ENCODE measurements around the gene CCT4.
"Not testable (repeated sequence)": the region's sequence is repeated elsewhere in the genome, so short reads cannot be mapped to it uniquely, and the experiment has no call there.

CCT4 gene

GRCh38 chr2:61910603-61911002 is 22.1 kb upstream of the CCT4 start:
- Histone ChIP-seq H3K4me1 (ENCODE audit: control insufficient read depth, insufficient read depth, low read length) (no peaks in the 10 kb centered on the region), H3K9me3 (ENCODE audit: control insufficient read depth, low read length) (no peaks in the 10 kb centered on the region), H3K36me3 (ENCODE audit: control insufficient read depth, insufficient read depth, low read length) (no peaks in the 10 kb centered on the region), H3K4me3 (ENCODE audit: low read length) (no peak overlapping the region), H3K27me3 (ENCODE audit: control insufficient read depth, insufficient read depth, low read length) (no peaks in the 10 kb centered on the region), H3K9ac (ENCODE audit: low read length) (no peak overlapping the region)

GRCh38 chr2:61909116-61909515 is 20.7 kb upstream of the CCT4 start:
- no peak overlapping the region for H3K9ac ChIP-seq (ENCODE audit: low read length)
- H3K36me3 ChIP-seq (ENCODE audit: control insufficient read depth, insufficient read depth, low read length), result no peaks in the 10 kb centered on the region
- H3K4me1 ChIP-seq (ENCODE audit: control insufficient read depth, insufficient read depth, low read length), result peaks cover 4% of the 10 kb centered on the region
- H3K27me3 ChIP-seq (ENCODE audit: control insufficient read depth, insufficient read depth, low read length), result no peaks in the 10 kb centered on the region
- H3K9me3 ChIP-seq (ENCODE audit: control insufficient read depth, low read length), result no peaks in the 10 kb centered on the region
- H3K4me3 ChIP-seq (ENCODE audit: low read length), result no peak overlapping the region

- H3K4me3 ChIP-seq (ENCODE audit: low read length), result peak overlapping the region; percentile 94
- H3K27me3 ChIP-seq (ENCODE audit: control insufficient read depth, insufficient read depth, low read length), result no peaks in the 10 kb centered on the region
- no peaks in the 10 kb centered on the region for H3K9me3 ChIP-seq (ENCODE audit: control insufficient read depth, low read length)
- H3K4me1 ChIP-seq (ENCODE audit: control insufficient read depth, insufficient read depth, low read length), result peaks cover 4% of the 10 kb centered on the region
- H3K9ac ChIP-seq (ENCODE audit: low read length), result peak overlapping the region; percentile 93
- H3K36me3 ChIP-seq (ENCODE audit: control insufficient read depth, insufficient read depth, low read length), result no peaks in the 10 kb centered on the region
Measured at GRCh38 chr2:61906186-61906470, 17.7 kb upstream of the CCT4 start.

GRCh38 chr2:61905372-61906185 is 17.1 kb upstream of the CCT4 start, which contains the start of gene COMMD1:
TSS of gene COMMD1 (plus strand) at chr2:61905674. CDS start at chr2:61905679, 5 bp downstream.
- peaks cover 4% of the 10 kb centered on the region for H3K4me1 ChIP-seq (ENCODE audit: control insufficient read depth, insufficient read depth, low read length)
- H3K36me3 ChIP-seq (ENCODE audit: control insufficient read depth, insufficient read depth, low read length), result no peaks in the 10 kb centered on the region
- no peaks in the 10 kb centered on the region for H3K27me3 ChIP-seq (ENCODE audit: control insufficient read depth, insufficient read depth, low read length)
- H3K4me3 ChIP-seq (ENCODE audit: low read length), result peak within 1 kb of the TSS; percentile 94
- no peaks in the 10 kb centered on the region for H3K9me3 ChIP-seq (ENCODE audit: control insufficient read depth, low read length)
- H3K9ac ChIP-seq (ENCODE audit: low read length), result peak within 1 kb of the TSS; percentile 93

GRCh38 chr2:61900281-61900680 is 11.8 kb upstream of the CCT4 start:
- Histone ChIP-seq H3K36me3 (ENCODE audit: control insufficient read depth, insufficient read depth, low read length) (no peaks in the 10 kb centered on the region), H3K4me3 (ENCODE audit: low read length) (no peak overlapping the region), H3K4me1 (ENCODE audit: control insufficient read depth, insufficient read depth, low read length) (peaks cover 4% of the 10 kb centered on the region), H3K9ac (ENCODE audit: low read length) (no peak overlapping the region), H3K9me3 (ENCODE audit: control insufficient read depth, low read length) (no peaks in the 10 kb centered on the region), H3K27me3 (ENCODE audit: control insufficient read depth, insufficient read depth, low read length) (no peaks in the 10 kb centered on the region)

- Histone ChIP-seq H3K9ac (ENCODE audit: low read length) (no peak overlapping the region), H3K36me3 (ENCODE audit: control insufficient read depth, insufficient read depth, low read length) (no peaks in the 10 kb centered on the region), H3K4me1 (ENCODE audit: control insufficient read depth, insufficient read depth, low read length) (no peaks in the 10 kb centered on the region), H3K27me3 (ENCODE audit: control insufficient read depth, insufficient read depth, low read length) (no peaks in the 10 kb centered on the region), H3K4me3 (ENCODE audit: low read length) (no peak overlapping the region), H3K9me3 (ENCODE audit: control insufficient read depth, low read length) (no peaks in the 10 kb centered on the region)
Measured at GRCh38 chr2:61898810-61899209, 10.4 kb upstream of the CCT4 start.

- Histone ChIP-seq H3K9ac (ENCODE audit: low read length) (peak overlapping the region; percentile 94), H3K36me3 (ENCODE audit: control insufficient read depth, insufficient read depth, low read length) (no peaks in the 10 kb centered on the region), H3K27me3 (ENCODE audit: control insufficient read depth, insufficient read depth, low read length) (no peaks in the 10 kb centered on the region), H3K4me3 (ENCODE audit: low read length) (peak overlapping the region; percentile 78), H3K4me1 (ENCODE audit: control insufficient read depth, insufficient read depth, low read length) (peaks cover 21% of the 10 kb centered on the region), H3K9me3 (ENCODE audit: control insufficient read depth, low read length) (no peaks in the 10 kb centered on the region)
Measured at GRCh38 chr2:61887717-61888266, 664 bp downstream of the CCT4 start.

GRCh38 chr2:61885896-61886603 is 2.4 kb downstream of the CCT4 start:
- no peaks in the 10 kb centered on the region for H3K9me3 ChIP-seq (ENCODE audit: control insufficient read depth, low read length)
- H3K4me3 ChIP-seq (ENCODE audit: low read length), result no peak overlapping the region
- H3K4me1 ChIP-seq (ENCODE audit: control insufficient read depth, insufficient read depth, low read length), result peaks cover 21% of the 10 kb centered on the region
- no peaks in the 10 kb centered on the region for H3K36me3 ChIP-seq (ENCODE audit: control insufficient read depth, insufficient read depth, low read length)
- H3K27me3 ChIP-seq (ENCODE audit: control insufficient read depth, insufficient read depth, low read length), result no peaks in the 10 kb centered on the region
- H3K9ac ChIP-seq (ENCODE audit: low read length), result no peak overlapping the region

- no peaks in the 10 kb centered on the region for H3K27me3 ChIP-seq (ENCODE audit: control insufficient read depth, insufficient read depth, low read length)
- no peak overlapping the region for H3K4me3 ChIP-seq (ENCODE audit: low read length)
- H3K36me3 ChIP-seq (ENCODE audit: control insufficient read depth, insufficient read depth, low read length), result no peaks in the 10 kb centered on the region
- H3K9me3 ChIP-seq (ENCODE audit: control insufficient read depth, low read length), result no peaks in the 10 kb centered on the region
- H3K4me1 ChIP-seq (ENCODE audit: control insufficient read depth, insufficient read depth, low read length), result peaks cover 14% of the 10 kb centered on the region
- H3K9ac ChIP-seq (ENCODE audit: low read length), result no peak overlapping the region
Measured at GRCh38 chr2:61882850-61883249, 5.6 kb downstream of the CCT4 start.

GRCh38 chr2:61879351-61879750 is 9.1 kb downstream of the CCT4 start:
- not testable (repeated sequence) for H3K36me3 ChIP-seq (ENCODE audit: control insufficient read depth, insufficient read depth, low read length); H3K9ac ChIP-seq (ENCODE audit: low read length); H3K27me3 ChIP-seq (ENCODE audit: control insufficient read depth, insufficient read depth, low read length); H3K4me1 ChIP-seq (ENCODE audit: control insufficient read depth, insufficient read depth, low read length); H3K9me3 ChIP-seq (ENCODE audit: control insufficient read depth, low read length); H3K4me3 ChIP-seq (ENCODE audit: low read length)

GRCh38 chr2:61878761-61879160 is 9.7 kb downstream of the CCT4 start:
- Histone ChIP-seq H3K9me3 (ENCODE audit: control insufficient read depth, low read length) (no peaks in the 10 kb centered on the region), H3K4me1 (ENCODE audit: control insufficient read depth, insufficient read depth, low read length) (no peaks in the 10 kb centered on the region), H3K9ac (ENCODE audit: low read length) (no peak overlapping the region), H3K27me3 (ENCODE audit: control insufficient read depth, insufficient read depth, low read length) (no peaks in the 10 kb centered on the region), H3K4me3 (ENCODE audit: low read length) (no peak overlapping the region), H3K36me3 (ENCODE audit: control insufficient read depth, insufficient read depth, low read length) (no peaks in the 10 kb centered on the region)

- H3K4me1 ChIP-seq (ENCODE audit: control insufficient read depth, insufficient read depth, low read length), result no peaks in the 10 kb centered on the region
- no peaks in the 10 kb centered on the region for H3K9me3 ChIP-seq (ENCODE audit: control insufficient read depth, low read length)
- H3K27me3 ChIP-seq (ENCODE audit: control insufficient read depth, insufficient read depth, low read length), result no peaks in the 10 kb centered on the region
- H3K36me3 ChIP-seq (ENCODE audit: control insufficient read depth, insufficient read depth, low read length), result no peaks in the 10 kb centered on the region
- no peak overlapping the region for H3K9ac ChIP-seq (ENCODE audit: low read length)
- no peak overlapping the region for H3K4me3 ChIP-seq (ENCODE audit: low read length)
Measured at GRCh38 chr2:61877571-61878245, 10.7 kb downstream of the CCT4 start.
